ENCODE data around the gene ORM1. TPM values are rescaled to one million over a fixed set of nuclear protein-coding genes. Genes with fewer than 3 reads are reported as not detected.

Gene ORM1
- total RNA-seq, 1 donor from 2014 or later, result not detected

- no peaks in the 10 kb centered on the region for H3K9me3 Mint-ChIP-seq (ENCODE audit: unreplicated experiment)
- H3K36me3 Mint-ChIP-seq (ENCODE audit: unreplicated experiment), result peaks cover 12% of the 10 kb centered on the region
- no peak overlapping the region for H3K27ac Mint-ChIP-seq (ENCODE audit: unreplicated experiment)
- H3K4me3 Mint-ChIP-seq (ENCODE audit: unreplicated experiment), result no peak overlapping the region
- H3K27me3 Mint-ChIP-seq (ENCODE audit: unreplicated experiment), result peaks cover 13% of the 10 kb centered on the region
- H3K4me1 Mint-ChIP-seq (ENCODE audit: low read depth, unreplicated experiment), result peaks cover 13% of the 10 kb centered on the region
- no peak for DNase-seq
- no peak for TF ChIP-seq CTCF (IDR thresholded peaks at IDR 0.05; ENCODE audit: partially characterized antibody, unreplicated experiment)
Observed at GRCh38 chr9:114351932-114352331, 29.0 kb downstream of the ORM1 start.

- H3K36me3 Mint-ChIP-seq (ENCODE audit: unreplicated experiment), result no peaks in the 10 kb centered on the region
- no peak for DNase-seq
- peaks cover under 1% of the 10 kb centered on the region for H3K9me3 Mint-ChIP-seq (ENCODE audit: unreplicated experiment)
- H3K27ac Mint-ChIP-seq (ENCODE audit: unreplicated experiment), result no peak overlapping the region
- H3K4me1 Mint-ChIP-seq (ENCODE audit: low read depth, unreplicated experiment), result no peaks in the 10 kb centered on the region
- TF ChIP-seq CTCF (IDR thresholded peaks at IDR 0.05; ENCODE audit: partially characterized antibody, unreplicated experiment), result no peak
- H3K4me3 Mint-ChIP-seq (ENCODE audit: unreplicated experiment), result no peak overlapping the region
- no peaks in the 10 kb centered on the region for H3K27me3 Mint-ChIP-seq (ENCODE audit: unreplicated experiment)
Observed at GRCh38 chr9:114355821-114356220, 32.9 kb downstream of the ORM1 start.

GRCh38 chr9:114356792-114357191, 33.9 kb downstream of the ORM1 start:
- H3K4me1 Mint-ChIP-seq (ENCODE audit: low read depth, unreplicated experiment), result no peaks in the 10 kb centered on the region
- H3K27me3 Mint-ChIP-seq (ENCODE audit: unreplicated experiment), result peaks cover 5% of the 10 kb centered on the region
- no peak for TF ChIP-seq CTCF (IDR thresholded peaks at IDR 0.05; ENCODE audit: partially characterized antibody, unreplicated experiment)
- peaks cover 4% of the 10 kb centered on the region for H3K9me3 Mint-ChIP-seq (ENCODE audit: unreplicated experiment)
- H3K27ac Mint-ChIP-seq (ENCODE audit: unreplicated experiment), result peak overlapping the region; percentile 38
- no peak overlapping the region for H3K4me3 Mint-ChIP-seq (ENCODE audit: unreplicated experiment)
- H3K36me3 Mint-ChIP-seq (ENCODE audit: unreplicated experiment), result no peaks in the 10 kb centered on the region
- no peak for DNase-seq

- DNase-seq, result no peak
- Mint-ChIP-seq H3K27ac (ENCODE audit: unreplicated experiment) (no peak overlapping the region), H3K4me3 (ENCODE audit: unreplicated experiment) (no peak overlapping the region), H3K4me1 (ENCODE audit: low read depth, unreplicated experiment) (no peaks in the 10 kb centered on the region), H3K27me3 (ENCODE audit: unreplicated experiment) (peaks cover 5% of the 10 kb centered on the region), H3K9me3 (ENCODE audit: unreplicated experiment) (peaks cover 4% of the 10 kb centered on the region), H3K36me3 (ENCODE audit: unreplicated experiment) (no peaks in the 10 kb centered on the region)
- no peak for TF ChIP-seq CTCF (IDR thresholded peaks at IDR 0.05; ENCODE audit: partially characterized antibody, unreplicated experiment)
Observed at GRCh38 chr9:114357360-114357759, 34.5 kb downstream of the ORM1 start.

GRCh38 chr9:114357911-114358328, 35.0 kb downstream of the ORM1 start:
- DNase-seq, result no peak

More at GRCh38 chr9:114357911-114358328, 35.0 kb downstream of the ORM1 start:
- H3K27ac Mint-ChIP-seq (ENCODE audit: unreplicated experiment), result no peak overlapping the region
- peaks cover 4% of the 10 kb centered on the region for H3K9me3 Mint-ChIP-seq (ENCODE audit: unreplicated experiment)
- no peak overlapping the region for H3K4me3 Mint-ChIP-seq (ENCODE audit: unreplicated experiment)
- TF ChIP-seq CTCF (IDR thresholded peaks at IDR 0.05; ENCODE audit: partially characterized antibody, unreplicated experiment), result no peak
- H3K27me3 Mint-ChIP-seq (ENCODE audit: unreplicated experiment), result peaks cover 5% of the 10 kb centered on the region
- H3K36me3 Mint-ChIP-seq (ENCODE audit: unreplicated experiment), result no peaks in the 10 kb centered on the region
- no peaks in the 10 kb centered on the region for H3K4me1 Mint-ChIP-seq (ENCODE audit: low read depth, unreplicated experiment)
